ENCODE results near the gene POLR3A. TPM values are rescaled to one million over a fixed set of nuclear protein-coding genes. Genes with fewer than 3 reads are reported as not detected.

POLR3A gene
- total RNA-seq, 2 donors from 2014 or later: 8.2 to 10.1 TPM

DNA sequence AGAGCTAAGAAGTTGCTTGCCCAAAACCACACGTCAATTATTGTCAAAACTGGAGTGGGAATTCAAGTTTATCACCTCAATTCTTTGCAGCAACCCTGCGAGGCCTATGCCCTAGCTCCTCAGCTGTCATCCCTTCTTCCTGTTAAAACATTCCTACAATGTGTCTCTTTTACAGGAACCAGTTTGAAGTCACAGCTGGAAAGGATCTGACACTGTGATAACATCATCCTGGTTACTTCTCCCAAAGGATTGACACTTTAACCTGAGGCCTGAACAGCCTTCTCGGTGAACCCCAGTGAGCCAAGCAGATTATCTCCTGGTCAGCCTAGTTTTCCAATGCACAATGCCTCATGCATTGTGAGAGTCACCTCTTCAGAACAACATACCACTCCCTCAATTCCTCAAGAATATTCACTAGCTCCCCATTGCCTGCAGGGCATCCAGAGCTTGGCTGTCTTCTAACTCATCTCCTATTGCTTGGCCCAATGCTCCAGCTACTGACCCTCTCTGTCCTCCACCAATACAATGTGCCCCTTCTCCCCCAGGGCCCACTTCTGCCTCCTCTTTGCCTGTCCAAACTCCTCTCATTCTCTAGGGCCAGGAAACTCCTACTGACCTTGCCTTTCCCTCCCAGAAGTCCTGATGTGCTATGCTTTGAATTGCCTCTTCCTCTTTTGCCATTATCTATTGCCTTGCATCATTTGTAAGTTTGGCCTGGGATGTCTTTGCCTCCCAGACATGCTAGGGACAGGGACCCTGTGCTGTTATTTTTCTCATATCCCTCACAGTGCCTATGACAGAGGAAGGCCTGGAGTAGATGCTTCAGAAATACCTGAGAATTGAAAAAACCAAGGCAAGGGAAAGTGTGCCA lies 92.4 kb downstream of the POLR3A start:
- no peak for DNase-seq (ENCODE audit: low spot score)
- intact Hi-C loops (cut with DNase I): no loop called here

- intact Hi-C loops (cut with DNase I): no loop called here
- no peak for DNase-seq (ENCODE audit: low spot score)
These were observed 97.1 kb downstream of the POLR3A start for GRCh38 chr10:77932016-77932715.

DNA sequence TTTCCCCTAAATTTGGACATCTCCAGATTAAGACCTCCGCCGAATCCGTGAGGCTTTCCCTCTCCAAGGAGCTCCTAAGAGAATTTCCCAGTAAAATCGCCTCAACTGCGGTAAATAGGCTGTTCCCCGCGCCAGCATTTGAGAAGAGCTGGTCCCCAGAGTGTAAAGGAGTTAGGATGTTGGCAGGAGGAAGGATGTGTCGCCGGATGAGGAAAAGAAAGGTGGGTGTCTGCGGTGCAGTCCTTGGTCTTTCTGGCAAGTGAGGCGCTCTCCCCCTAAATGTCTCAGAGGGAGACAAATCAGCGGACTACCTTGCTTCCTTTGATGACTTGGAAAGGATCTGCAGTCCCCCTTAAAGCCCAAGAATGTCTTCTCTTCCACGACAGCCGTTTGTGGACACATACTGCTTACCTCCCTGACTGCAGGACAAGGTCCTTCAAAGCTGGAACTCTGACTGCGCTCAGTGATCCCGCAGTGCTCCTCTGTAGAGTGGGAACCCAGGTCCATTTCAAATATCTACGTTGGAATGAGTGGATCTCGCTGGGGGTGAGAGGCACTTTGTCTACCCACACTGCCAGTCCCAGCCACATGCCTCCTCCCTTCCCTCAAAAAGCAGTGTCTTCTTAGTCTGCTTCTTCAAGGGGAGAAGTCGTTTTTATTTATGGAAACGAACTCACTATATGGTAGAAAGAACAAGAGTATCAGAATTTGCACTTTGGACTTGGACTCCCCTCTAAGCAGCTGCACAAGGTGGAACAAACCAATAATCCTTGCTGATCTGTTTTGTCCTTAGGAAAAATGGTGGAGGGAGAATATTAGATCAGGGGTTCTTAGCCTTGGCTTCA lies 101.7 kb downstream of the POLR3A start:
- DNase-seq (ENCODE audit: low spot score): no peak
- intact Hi-C loops (cut with DNase I): loop anchor here in 1 of 2 donors (5.0 kb wide), 1 partner anchor 80 kb away; no protein-coding TSS in a partner anchor

GRCh38 chr10:77926566-77927401 lies 102.5 kb downstream of the POLR3A start, which contains the start of gene DLG5:
TSS of gene DLG5 (minus strand) at chr10:77926755. CDS start at chr10:77926520, 235 bp downstream.
- intact Hi-C loops (cut with DNase I): loop anchor here in 1 of 2 donors (5.0 kb wide), 1 partner anchor 79 kb away; no protein-coding TSS in a partner anchor
- peak; percentile 88 for DNase-seq (ENCODE audit: low spot score)

DNA sequence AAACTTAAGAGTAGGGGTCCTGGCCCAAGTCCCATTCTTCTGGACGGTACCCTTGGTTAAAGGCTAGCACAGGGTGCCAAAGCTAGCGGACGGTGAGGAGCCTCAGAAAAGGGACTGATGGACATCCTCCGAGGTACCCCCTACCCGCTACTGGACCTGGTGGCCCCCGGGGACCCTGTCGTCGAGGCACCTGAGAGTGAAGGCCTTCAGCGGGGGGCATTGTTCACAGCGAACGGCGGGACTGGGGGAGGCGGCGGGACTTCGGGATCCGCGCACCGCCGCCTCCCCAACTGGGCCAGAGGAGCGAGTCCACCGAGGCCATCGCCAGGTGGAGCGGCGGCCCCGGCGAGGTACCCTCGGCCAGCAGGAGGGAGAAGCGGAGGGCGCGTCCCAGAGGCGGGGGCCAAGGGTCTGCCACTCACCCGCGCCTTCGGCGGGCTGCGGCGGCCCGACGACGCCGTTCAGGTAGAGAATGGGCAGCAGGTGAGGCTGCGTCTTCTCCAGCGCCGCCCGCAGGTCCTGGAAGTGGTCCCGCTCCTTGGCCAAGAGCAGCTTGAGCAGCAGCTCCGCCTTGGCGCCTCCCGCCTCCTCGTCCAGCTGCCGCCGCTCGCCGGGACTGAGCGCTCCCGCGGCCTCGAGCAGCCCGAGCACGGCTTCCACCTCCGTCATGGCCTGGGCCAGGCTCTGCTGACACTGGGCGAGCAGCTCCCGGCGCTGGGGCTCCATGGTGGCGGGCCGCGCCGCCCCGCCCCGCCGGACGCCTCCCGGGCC lies 103.3 kb downstream of the POLR3A start:
- intact Hi-C loops (cut with DNase I): loop anchor here in 1 of 2 donors (5.0 kb wide), 1 partner anchor 79 kb away; no protein-coding TSS in a partner anchor
- peak; percentile 84 for DNase-seq (ENCODE audit: low spot score)

DNA sequence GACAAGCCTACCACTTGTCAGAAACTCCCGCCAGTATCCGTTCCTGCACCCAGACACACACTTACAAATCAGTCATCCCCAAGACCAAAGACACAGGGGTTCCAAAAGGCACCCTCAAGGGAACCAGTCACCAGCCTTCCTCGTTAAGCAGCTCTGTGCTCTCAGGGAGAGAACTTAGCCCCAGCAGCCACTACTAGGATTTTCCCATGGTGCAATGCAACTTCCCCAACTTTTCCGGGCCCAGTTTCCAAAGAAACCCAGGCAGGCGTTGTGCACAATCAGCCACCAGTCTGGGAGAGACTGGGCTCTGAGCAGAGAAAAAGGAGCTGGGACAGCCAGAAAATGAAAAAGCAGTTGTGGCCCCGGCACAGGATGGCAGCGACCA lies 103.9 kb downstream of the POLR3A start:
- intact Hi-C loops (cut with DNase I): loop anchor here in 1 of 2 donors (5.0 kb wide), 1 partner anchor 78 kb away; no protein-coding TSS in a partner anchor
- DNase-seq (ENCODE audit: low spot score): no peak

- intact Hi-C loops (cut with DNase I): no loop called here
These were observed 106.6 kb downstream of the POLR3A start for GRCh38 chr10:77922566-77923179.

GRCh38 chr10:77922055-77922454 lies 107.3 kb downstream of the POLR3A start:
- intact Hi-C loops (cut with DNase I): no loop called here
- DNase-seq (ENCODE audit: low spot score): no peak

More at GRCh38 chr10:77922566-77923179, 106.6 kb downstream of the POLR3A start:
- no peak for DNase-seq (ENCODE audit: low spot score)

DNA sequence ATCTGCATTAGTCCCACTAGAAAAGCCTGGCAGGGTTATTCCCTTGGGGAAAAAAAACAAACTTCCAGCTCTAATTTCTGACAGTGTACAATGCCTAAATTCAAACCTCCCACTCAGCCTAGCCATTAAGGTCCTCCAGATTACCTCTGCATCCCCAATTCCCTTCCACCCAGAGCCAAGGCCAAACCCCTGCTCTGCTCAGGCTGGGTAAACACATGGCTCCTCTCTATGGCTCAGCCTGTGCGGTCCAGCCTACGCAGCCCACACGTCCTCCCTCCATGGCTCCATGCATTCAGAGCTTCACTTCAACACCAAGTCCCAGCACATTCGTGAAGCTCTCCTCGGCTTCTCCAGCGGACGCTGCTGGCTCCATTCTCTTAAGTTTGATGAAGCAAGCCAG lies 107.9 kb downstream of the POLR3A start:
- DNase-seq (ENCODE audit: low spot score): no peak
- intact Hi-C loops (cut with DNase I): no loop called here

DNA sequence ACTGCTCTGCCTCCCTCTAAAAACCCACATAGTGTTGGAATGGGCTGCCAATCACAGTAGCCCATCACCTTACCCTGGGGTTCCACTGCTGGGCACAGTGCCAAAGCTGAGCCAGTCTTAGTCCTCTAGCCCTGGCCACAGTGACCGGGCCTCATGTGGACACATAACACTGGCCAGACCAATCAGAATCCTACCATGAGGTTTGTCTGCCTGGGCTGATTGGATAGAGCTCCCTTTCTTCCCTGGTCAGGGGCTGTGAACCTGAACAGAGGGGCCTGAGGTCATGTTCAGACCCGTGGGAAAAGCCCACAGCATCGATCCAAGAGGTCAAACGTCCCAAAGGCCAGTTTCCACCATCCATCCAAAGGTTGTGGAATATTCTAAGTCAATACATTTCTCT lies 108.8 kb downstream of the POLR3A start:
- intact Hi-C loops (cut with DNase I): no loop called here

DNA sequence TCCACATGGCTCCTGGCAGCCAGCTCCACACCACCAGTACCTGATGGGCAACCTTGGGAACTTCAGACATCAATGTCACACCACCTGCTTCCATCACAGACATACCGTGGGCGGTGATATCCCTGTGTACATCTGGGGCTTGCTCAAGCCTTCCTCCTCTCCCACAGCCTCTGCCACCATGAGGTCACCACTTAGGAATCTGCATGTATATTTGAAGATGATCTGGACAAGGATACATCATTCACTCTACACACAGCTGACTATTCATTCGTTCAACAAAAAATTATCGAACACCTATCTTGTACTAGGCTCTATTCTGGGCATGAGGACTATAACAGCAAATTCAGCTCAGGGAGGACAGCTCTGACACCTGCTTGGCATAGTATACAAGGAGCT lies 109.6 kb downstream of the POLR3A start:
- DNase-seq (ENCODE audit: low spot score): no peak
- intact Hi-C loops (cut with DNase I): no loop called here

More for the DNA sequence above, 108.8 kb downstream of the POLR3A start:
- DNase-seq (ENCODE audit: low spot score): no peak

Other genes starting within 250 kb of the POLR3A start
- 10 to 100 TPM; 34.4 to 39.9 TPM for gene DLG5, start 102.8 kb downstream of the POLR3A start, total RNA-seq
- gene RPS24, start 4.3 kb upstream of the POLR3A start, total RNA-seq: 1,000 to 10,000 TPM; 1,129 to 1,204 TPM